ENCODE measurements around the gene PPP2R3B.

PPP2R3B gene

DNA sequence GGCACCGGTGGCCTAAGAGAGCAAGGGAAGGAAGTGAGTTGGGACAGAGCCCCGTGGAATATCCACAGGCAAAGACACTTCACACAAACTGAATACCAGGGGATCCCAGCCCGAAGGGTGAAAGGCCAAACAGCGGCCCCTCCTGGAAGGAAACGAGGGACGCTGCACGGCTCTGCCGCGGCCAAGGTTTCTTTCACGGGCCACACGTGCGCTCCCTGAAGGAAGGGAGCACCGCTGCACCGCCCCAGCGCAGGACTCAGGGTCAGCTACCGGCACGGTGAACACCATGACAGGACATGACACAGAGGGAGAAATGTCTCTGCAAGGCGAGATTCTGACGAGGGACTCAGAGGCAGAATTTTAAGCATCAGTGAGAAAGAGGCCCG, 36.6 kb downstream of the PPP2R3B start:
- Histone ChIP-seq H3K4me3 (ENCODE audit: low read depth, low read length) (no peak overlapping the region), H3K9me3 (ENCODE audit: control insufficient read depth, insufficient read depth, low read depth, low read length) (no peaks in the 10 kb centered on the region), H3K36me3 (ENCODE audit: control insufficient read depth in 2 of 2, insufficient read depth in 1 of 2, low read length in 2 of 2) (peaks cover 0 to 19% of the 10 kb centered on the region in 2 experiments; a peak in 2 of 3 replicates), H3K4me1 (ENCODE audit: control insufficient read depth, insufficient read depth, low read length) (no peaks in the 10 kb centered on the region), H3K27ac (ENCODE audit: extremely low read depth, low read depth, low read length) (no peak overlapping the region)
- POLR2A ChIA-PET: no interaction called here
- TF ChIP-seq ZNF561 (tag by site-specific recombination; IDR thresholded peaks at IDR 0.05; ENCODE audit: borderline replicate concordance) (no peak), KLF1 (tag by site-specific recombination; IDR thresholded peaks at IDR 0.05) (no peak), TCF7L2 (IDR thresholded peaks at IDR 0.05; ENCODE audit: borderline replicate concordance, low read depth, low read length) (no peak), ZNF626 (tag by site-specific recombination; IDR thresholded peaks at IDR 0.05) (no peak), ZBTB10 (tag by site-specific recombination; IDR thresholded peaks at IDR 0.05) (no peak), KLF16 (tag by site-specific recombination; IDR thresholded peaks at IDR 0.05) (no peak), ZNF596 (tag by site-specific recombination; IDR thresholded peaks at IDR 0.05) (no peak), ZFP69B (tag by site-specific recombination; IDR thresholded peaks at IDR 0.05) (no peak), ZNF560 (tag by site-specific recombination; IDR thresholded peaks at IDR 0.05; ENCODE audit: borderline replicate concordance) (no peak), BCL11A (tag by site-specific recombination; IDR thresholded peaks at IDR 0.05; ENCODE audit: low read depth) (no peak), ZNF19 (tag by site-specific recombination; IDR thresholded peaks at IDR 0.05; ENCODE audit: low read depth) (no peak), ZNF510 (tag by site-specific recombination; IDR thresholded peaks at IDR 0.05; ENCODE audit: insufficient replicate concordance) (no peak), ZNF274 (IDR thresholded peaks at IDR 0.05; ENCODE audit: low read length) (no peak), ZNF274 (tag by site-specific recombination; IDR thresholded peaks at IDR 0.05; ENCODE audit: borderline replicate concordance) (no peak), ZFHX2 (tag by site-specific recombination; conservative IDR thresholded peaks at IDR 0.05) (no peak), ZNF639 (tag by site-specific recombination; IDR thresholded peaks at IDR 0.05) (no peak), ZSCAN16 (tag by site-specific recombination; IDR thresholded peaks at IDR 0.05) (no peak), ZNF148 (tag by site-specific recombination; IDR thresholded peaks at IDR 0.05; ENCODE audit: borderline replicate concordance) (no peak)
- TF ChIP-seq, protein P1, sequence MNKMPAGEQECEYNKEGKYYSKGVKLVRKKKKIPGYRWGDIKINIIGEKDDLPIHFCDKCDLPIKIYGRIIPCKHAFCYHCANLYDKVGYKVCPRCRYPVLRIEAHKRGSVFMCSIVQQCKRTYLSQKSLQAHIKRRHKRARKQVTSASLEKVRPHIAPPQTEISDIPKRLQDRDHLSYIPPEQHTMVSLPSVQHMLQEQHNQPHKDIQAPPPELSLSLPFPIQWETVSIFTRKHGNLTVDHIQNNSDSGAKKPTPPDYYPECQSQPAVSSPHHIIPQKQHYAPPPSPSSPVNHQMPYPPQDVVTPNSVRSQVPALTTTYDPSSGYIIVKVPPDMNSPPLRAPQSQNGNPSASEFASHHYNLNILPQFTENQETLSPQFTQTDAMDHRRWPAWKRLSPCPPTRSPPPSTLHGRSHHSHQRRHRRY (tag by site-specific recombination; IDR thresholded peaks at IDR 0.05): no peak
- CTCF ChIA-PET: no interaction called here

DNA sequence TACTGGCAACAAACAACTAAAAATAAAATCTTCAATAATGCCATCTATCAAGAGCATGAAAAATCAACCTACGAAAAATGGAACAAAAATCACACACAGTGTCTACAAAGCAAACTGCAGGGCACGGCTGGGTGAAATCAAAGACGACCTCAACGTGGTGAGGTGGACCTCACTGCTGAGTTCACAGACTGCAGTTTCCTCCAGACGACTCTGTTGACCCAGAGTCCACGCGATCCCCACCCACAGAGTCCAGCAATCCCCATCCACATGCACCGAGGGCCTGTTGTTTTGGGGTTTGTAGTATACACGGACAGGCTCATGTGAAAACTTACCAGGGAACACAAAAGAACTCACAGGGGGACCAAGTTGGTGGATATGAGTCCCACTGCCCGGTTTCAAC, 37.0 kb downstream of the PPP2R3B start:
- no peaks in the 10 kb centered on the region for H3K4me1 ChIP-seq (ENCODE audit: control insufficient read depth, insufficient read depth, low read length)
- no peaks in the 10 kb centered on the region for H3K9me3 ChIP-seq (ENCODE audit: control insufficient read depth, insufficient read depth, low read depth, low read length)
- ChIA-PET CTCF (no interaction called here), POLR2A (no interaction called here)
- no peak overlapping the region for H3K4me3 ChIP-seq (ENCODE audit: low read depth, low read length)
- H3K27ac ChIP-seq (ENCODE audit: extremely low read depth, low read depth, low read length): no peak overlapping the region
- H3K36me3 ChIP-seq (ENCODE audit: control insufficient read depth in 2 of 2, insufficient read depth in 1 of 2, low read length in 2 of 2): peaks cover 0 to 23% of the 10 kb centered on the region in 2 experiments; a peak in 2 of 3 replicates
- TF ChIP-seq ZNF785 (tag by site-specific recombination; IDR thresholded peaks at IDR 0.05): no peak
- TF ChIP-seq ZNF248 (tag by site-specific recombination; IDR thresholded peaks at IDR 0.05): no peak
- no peak for TF ChIP-seq ZNF514 (tag by site-specific recombination; IDR thresholded peaks at IDR 0.05)
- TF ChIP-seq ZNF76 (tag by site-specific recombination; IDR thresholded peaks at IDR 0.05; ENCODE audit: borderline replicate concordance, low read depth): no peak
- TF ChIP-seq ZNF280D (tag by site-specific recombination; IDR thresholded peaks at IDR 0.05): no peak
- TF ChIP-seq ZNF121 (tag by site-specific recombination; IDR thresholded peaks at IDR 0.05): no peak
- no peak for TF ChIP-seq ZNF19 (tag by site-specific recombination; IDR thresholded peaks at IDR 0.05; ENCODE audit: low read depth)
- no peak for TF ChIP-seq SCRT2 (tag by site-specific recombination; IDR thresholded peaks at IDR 0.05)
- no peak for TF ChIP-seq ZNF274 (IDR thresholded peaks at IDR 0.05; ENCODE audit: low read length)
- no peak for TF ChIP-seq ZNF274 (tag by site-specific recombination; IDR thresholded peaks at IDR 0.05; ENCODE audit: borderline replicate concordance)
